ENCODE results near the gene ARHGEF10L. TPM values are rescaled to one million over a fixed set of nuclear protein-coding genes. Genes with fewer than 3 reads are reported as not detected.

ARHGEF10L gene
- total and polyA plus RNA-seq, 5 donors from 2014 or later, result not detected

GRCh38 chr1:17535300-17535936 lies 4.1 kb upstream of the ARHGEF10L start:
- Mint-ChIP-seq H3K27me3 (peaks cover 34% of the 10 kb centered on the region), H3K4me3 (no peak overlapping the region), H3K9me3 (peaks cover 0 to 7% (median 0%) of the 10 kb centered on the region in 7 donors), H3K27ac (no peak overlapping the region), H3K36me3 (no peaks in the 10 kb centered on the region), H3K4me1 (no peaks in the 10 kb centered on the region)
- Histone ChIP-seq H3K4me1 (ENCODE audit: control insufficient read depth, insufficient read depth, low read length, poor library complexity, severe bottlenecking) (no peaks in the 10 kb centered on the region), H3K27ac (ENCODE audit: insufficient read depth, low read length, poor library complexity, severe bottlenecking) (no peak overlapping the region), H3K27me3 (ENCODE audit: control insufficient read depth, insufficient read depth, low read length) (peaks cover 5% of the 10 kb centered on the region), H3K36me3 (ENCODE audit: control insufficient read depth, insufficient read depth, low read length) (no peaks in the 10 kb centered on the region), H3K4me3 (ENCODE audit: low read depth, low read length) (no peak overlapping the region), H3K9me3 (ENCODE audit: control insufficient read depth in 2 of 2, low read length in 2 of 2) (no peaks in the 10 kb centered on the region)
- ATAC-seq (ENCODE audit: low read depth in 2 of 2) (no peak), DNase-seq (no peak)

GRCh38 chr1:17538010-17538409 lies 1.5 kb upstream of the ARHGEF10L start:
- Mint-ChIP-seq H3K27ac (no peak overlapping the region), H3K27me3 (peaks cover 52% of the 10 kb centered on the region)
- no peak for ATAC-seq (ENCODE audit: low read depth in 2 of 2)

GRCh38 chr1:17538428-17539117 lies 925 bp upstream of the ARHGEF10L start:
- Mint-ChIP-seq H3K4me3 (no peak overlapping the region), H3K27ac (no peak overlapping the region), H3K27me3 (peaks cover 52% of the 10 kb centered on the region), H3K9me3 (peaks cover 0 to 6% (median 0%) of the 10 kb centered on the region in 7 donors), H3K36me3 (no peaks in the 10 kb centered on the region), H3K4me1 (no peaks in the 10 kb centered on the region)
- H3K36me3 ChIP-seq (ENCODE audit: control insufficient read depth, insufficient read depth, low read length), result no peaks in the 10 kb centered on the region
- DNase-seq, result no peak
- no peaks in the 10 kb centered on the region for H3K4me1 ChIP-seq (ENCODE audit: control insufficient read depth, insufficient read depth, low read length, poor library complexity, severe bottlenecking)
- no peaks in the 10 kb centered on the region for H3K9me3 ChIP-seq (ENCODE audit: control insufficient read depth in 2 of 2, low read length in 2 of 2)
- no peak for ATAC-seq (ENCODE audit: low read depth in 2 of 2)
- no peak overlapping the region for H3K4me3 ChIP-seq (ENCODE audit: low read depth, low read length)
- H3K27ac ChIP-seq (ENCODE audit: insufficient read depth, low read length, poor library complexity, severe bottlenecking), result no peak overlapping the region
- H3K27me3 ChIP-seq (ENCODE audit: control insufficient read depth, insufficient read depth, low read length), result peaks cover 5% of the 10 kb centered on the region

More at GRCh38 chr1:17538010-17538409, 1.5 kb upstream of the ARHGEF10L start:
- H3K4me3 ChIP-seq (ENCODE audit: low read depth, low read length), result no peak overlapping the region
- no peaks in the 10 kb centered on the region for H3K36me3 ChIP-seq (ENCODE audit: control insufficient read depth, insufficient read depth, low read length)
- peaks cover 5% of the 10 kb centered on the region for H3K27me3 ChIP-seq (ENCODE audit: control insufficient read depth, insufficient read depth, low read length)
- Mint-ChIP-seq H3K4me1 (no peaks in the 10 kb centered on the region), H3K4me3 (no peak overlapping the region), H3K9me3 (peaks cover 0 to 6% (median 0%) of the 10 kb centered on the region in 7 donors), H3K36me3 (no peaks in the 10 kb centered on the region)
- no peaks in the 10 kb centered on the region for H3K4me1 ChIP-seq (ENCODE audit: control insufficient read depth, insufficient read depth, low read length, poor library complexity, severe bottlenecking)
- H3K9me3 ChIP-seq (ENCODE audit: control insufficient read depth in 2 of 2, low read length in 2 of 2), result no peaks in the 10 kb centered on the region
- DNase-seq, result no peak
- no peak overlapping the region for H3K27ac ChIP-seq (ENCODE audit: insufficient read depth, low read length, poor library complexity, severe bottlenecking)

GRCh38 chr1:17539118-17539476 lies 401 bp upstream of the ARHGEF10L start:
- DNase-seq (no peak), ATAC-seq (ENCODE audit: low read depth in 2 of 2) (no peak)
- Mint-ChIP-seq H3K4me3 (no peak overlapping the region), H3K27me3 (peaks cover 56% of the 10 kb centered on the region), H3K36me3 (no peaks in the 10 kb centered on the region), H3K27ac (no peak overlapping the region), H3K9me3 (peaks cover 0 to 6% (median 0%) of the 10 kb centered on the region in 7 donors), H3K4me1 (no peaks in the 10 kb centered on the region)
- no peak overlapping the region for H3K4me3 ChIP-seq (ENCODE audit: low read depth, low read length)
- no peaks in the 10 kb centered on the region for H3K9me3 ChIP-seq (ENCODE audit: control insufficient read depth in 2 of 2, low read length in 2 of 2)
- H3K4me1 ChIP-seq (ENCODE audit: control insufficient read depth, insufficient read depth, low read length, poor library complexity, severe bottlenecking), result no peaks in the 10 kb centered on the region
- peaks cover 5% of the 10 kb centered on the region for H3K27me3 ChIP-seq (ENCODE audit: control insufficient read depth, insufficient read depth, low read length)
- H3K36me3 ChIP-seq (ENCODE audit: control insufficient read depth, insufficient read depth, low read length), result no peaks in the 10 kb centered on the region
- H3K27ac ChIP-seq (ENCODE audit: insufficient read depth, low read length, poor library complexity, severe bottlenecking), result no peak overlapping the region

- DNase-seq (no peak), ATAC-seq (ENCODE audit: low read depth in 2 of 2) (no peak)
- Histone ChIP-seq H3K27me3 (ENCODE audit: control insufficient read depth, insufficient read depth, low read length) (peaks cover 5% of the 10 kb centered on the region), H3K27ac (ENCODE audit: insufficient read depth, low read length, poor library complexity, severe bottlenecking) (no peak overlapping the region), H3K4me1 (ENCODE audit: control insufficient read depth, insufficient read depth, low read length, poor library complexity, severe bottlenecking) (no peaks in the 10 kb centered on the region), H3K4me3 (ENCODE audit: low read depth, low read length) (no peak overlapping the region), H3K36me3 (ENCODE audit: control insufficient read depth, insufficient read depth, low read length) (no peaks in the 10 kb centered on the region), H3K9me3 (ENCODE audit: control insufficient read depth in 2 of 2, low read length in 2 of 2) (no peaks in the 10 kb centered on the region)
- Mint-ChIP-seq H3K4me1 (no peaks in the 10 kb centered on the region), H3K4me3 (no peak overlapping the region), H3K36me3 (no peaks in the 10 kb centered on the region), H3K27ac (no peak overlapping the region), H3K27me3 (peaks cover 53% of the 10 kb centered on the region), H3K9me3 (peaks cover 0 to 6% (median 0%) of the 10 kb centered on the region in 7 donors)
Observed at GRCh38 chr1:17540255-17541001, 930 bp downstream of the ARHGEF10L start.

- H3K27me3 Mint-ChIP-seq, result peaks cover 40% of the 10 kb centered on the region
Observed at GRCh38 chr1:17542645-17543044, 3.1 kb downstream of the ARHGEF10L start.

GRCh38 chr1:17544776-17545350 lies 5.4 kb downstream of the ARHGEF10L start:
- Histone ChIP-seq H3K9me3 (ENCODE audit: control insufficient read depth in 2 of 2, low read length in 2 of 2) (no peaks in the 10 kb centered on the region), H3K27me3 (ENCODE audit: control insufficient read depth, insufficient read depth, low read length) (no peaks in the 10 kb centered on the region), H3K27ac (ENCODE audit: insufficient read depth, low read length, poor library complexity, severe bottlenecking) (no peak overlapping the region), H3K36me3 (ENCODE audit: control insufficient read depth, insufficient read depth, low read length) (no peaks in the 10 kb centered on the region), H3K4me1 (ENCODE audit: control insufficient read depth, insufficient read depth, low read length, poor library complexity, severe bottlenecking) (no peaks in the 10 kb centered on the region), H3K4me3 (ENCODE audit: low read depth, low read length) (no peak overlapping the region)
- Mint-ChIP-seq H3K4me3 (no peak overlapping the region), H3K27me3 (peaks cover 32% of the 10 kb centered on the region), H3K27ac (no peak overlapping the region), H3K9me3 (no peaks in the 10 kb centered on the region), H3K36me3 (no peaks in the 10 kb centered on the region), H3K4me1 (no peaks in the 10 kb centered on the region)
- DNase-seq (no peak), ATAC-seq (ENCODE audit: low read depth in 2 of 2) (no peak)

More at GRCh38 chr1:17542645-17543044, 3.1 kb downstream of the ARHGEF10L start:
- Mint-ChIP-seq H3K4me3 (no peak overlapping the region), H3K36me3 (no peaks in the 10 kb centered on the region), H3K27ac (no peak overlapping the region), H3K4me1 (no peaks in the 10 kb centered on the region), H3K9me3 (no peaks in the 10 kb centered on the region)
- Histone ChIP-seq H3K9me3 (ENCODE audit: control insufficient read depth in 2 of 2, low read length in 2 of 2) (no peaks in the 10 kb centered on the region), H3K4me3 (ENCODE audit: low read depth, low read length) (no peak overlapping the region), H3K36me3 (ENCODE audit: control insufficient read depth, insufficient read depth, low read length) (no peaks in the 10 kb centered on the region), H3K27me3 (ENCODE audit: control insufficient read depth, insufficient read depth, low read length) (peaks cover 5% of the 10 kb centered on the region), H3K27ac (ENCODE audit: insufficient read depth, low read length, poor library complexity, severe bottlenecking) (no peak overlapping the region), H3K4me1 (ENCODE audit: control insufficient read depth, insufficient read depth, low read length, poor library complexity, severe bottlenecking) (no peaks in the 10 kb centered on the region)
- no peak for DNase-seq
- ATAC-seq (ENCODE audit: low read depth in 2 of 2), result no peak

Measured in CD4-positive, CD25-positive, alpha-beta regulatory T cell (primary cell).